WERI-Rb-1 (cell line): ENCODE data around the gene VPS11.

ENCODE experiments used
- DNase-seq: peaks from one replicate; pipeline ENCODE4 v3.0.0-alpha.2; 2020
- H3K27ac ChIP-seq: fragments of 250-450 bp; sonication (Bioruptor Pico); 2 replicates; pipeline ENCODE4 v1.5.1; 2020; ENCODE audit warnings: mild to moderate bottlenecking, moderate library complexity
- H3K27me3 ChIP-seq: fragments of 250-450 bp; sonication (Bioruptor Pico); 2 replicates; pipeline ENCODE4 v1.5.1; 2021; ENCODE audit warnings: mild to moderate bottlenecking, low read depth, moderate library complexity; ENCODE audit not compliant: insufficient read depth, severe bottlenecking
- H3K36me3 ChIP-seq: fragments of 250-450 bp; sonication (Bioruptor Pico); 2 replicates; pipeline ENCODE4 v1.5.1; 2020; ENCODE audit warnings: mild to moderate bottlenecking, moderate library complexity
- H3K4me3 ChIP-seq: 2 replicates; pipeline ENCODE4 v1.5.1; 2011; ENCODE audit warnings: low read depth, mild to moderate bottlenecking, control low read depth, low read length
- H3K9me3 ChIP-seq: fragments of 250-450 bp; sonication (Bioruptor Pico); 2 replicates; pipeline ENCODE4 v1.5.1; 2021; ENCODE audit warnings: mild to moderate bottlenecking, moderate library complexity; ENCODE audit not compliant: severe bottlenecking
- TF ChIP-seq, protein P1 (sequence below): IDR thresholded peaks from 2 replicates; pipeline ENCODE4 v1.5.1; 2011; ENCODE audit warnings: low read depth, mild to moderate bottlenecking, control low read depth, inconsistent platforms, low read length

VPS11 gene

DNA sequence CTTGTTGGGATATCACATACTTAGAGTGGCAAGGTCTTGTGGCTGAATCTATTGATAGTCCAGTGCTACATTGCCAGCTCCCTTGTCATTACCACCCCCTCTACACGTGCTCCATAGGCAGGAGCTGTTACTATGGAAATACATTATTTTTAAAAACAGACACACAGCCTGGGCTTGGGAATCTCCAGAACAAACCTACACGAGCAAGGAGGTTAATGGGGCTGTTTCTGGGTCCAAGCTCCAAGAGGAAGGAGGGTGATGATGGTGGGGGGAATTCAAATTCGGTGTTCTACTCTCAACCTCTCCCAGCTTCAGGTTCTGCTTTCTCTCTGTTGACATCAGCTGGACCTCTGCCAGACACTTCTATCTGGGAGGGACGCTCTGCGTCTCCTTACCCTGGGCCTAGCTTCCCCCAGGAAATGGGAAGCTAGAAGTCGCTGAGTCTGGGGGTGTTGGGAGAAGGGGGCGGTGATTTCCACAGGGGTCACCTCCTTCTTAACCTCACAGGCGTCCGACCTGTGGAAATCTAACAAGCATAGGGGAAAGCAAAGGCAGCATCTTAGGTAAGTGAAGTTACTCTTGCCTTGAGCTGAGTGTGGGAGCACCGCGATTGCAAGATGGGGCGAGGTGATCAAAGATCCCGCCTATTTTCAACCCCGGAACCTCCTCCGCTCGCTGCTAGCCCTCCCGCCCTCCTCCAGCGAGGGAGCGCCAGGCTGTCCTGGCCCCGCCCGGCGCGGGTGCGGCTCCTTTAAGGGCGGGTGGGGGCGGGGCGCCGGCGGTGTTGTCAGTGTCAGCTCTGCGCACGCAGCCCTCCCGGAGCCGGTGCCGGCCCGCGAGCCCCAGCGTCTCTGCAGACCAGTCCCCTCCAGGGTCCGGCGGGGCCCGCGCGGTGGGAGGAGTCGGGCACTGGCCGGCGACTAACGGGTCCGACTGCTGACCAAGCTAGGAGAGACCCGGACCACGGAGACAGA lies 39.2 kb downstream of the VPS11 start, which contains the start of gene C2CD2L:
Gene C2CD2L, plus strand, starts transcription at position 781 of the 974 bp plus-strand sequence. CDS start 398 bp downstream, outside the sequence.
- peak; percentile 90 for DNase-seq
- TF ChIP-seq, protein P1, sequence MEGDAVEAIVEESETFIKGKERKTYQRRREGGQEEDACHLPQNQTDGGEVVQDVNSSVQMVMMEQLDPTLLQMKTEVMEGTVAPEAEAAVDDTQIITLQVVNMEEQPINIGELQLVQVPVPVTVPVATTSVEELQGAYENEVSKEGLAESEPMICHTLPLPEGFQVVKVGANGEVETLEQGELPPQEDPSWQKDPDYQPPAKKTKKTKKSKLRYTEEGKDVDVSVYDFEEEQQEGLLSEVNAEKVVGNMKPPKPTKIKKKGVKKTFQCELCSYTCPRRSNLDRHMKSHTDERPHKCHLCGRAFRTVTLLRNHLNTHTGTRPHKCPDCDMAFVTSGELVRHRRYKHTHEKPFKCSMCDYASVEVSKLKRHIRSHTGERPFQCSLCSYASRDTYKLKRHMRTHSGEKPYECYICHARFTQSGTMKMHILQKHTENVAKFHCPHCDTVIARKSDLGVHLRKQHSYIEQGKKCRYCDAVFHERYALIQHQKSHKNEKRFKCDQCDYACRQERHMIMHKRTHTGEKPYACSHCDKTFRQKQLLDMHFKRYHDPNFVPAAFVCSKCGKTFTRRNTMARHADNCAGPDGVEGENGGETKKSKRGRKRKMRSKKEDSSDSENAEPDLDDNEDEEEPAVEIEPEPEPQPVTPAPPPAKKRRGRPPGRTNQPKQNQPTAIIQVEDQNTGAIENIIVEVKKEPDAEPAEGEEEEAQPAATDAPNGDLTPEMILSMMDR = no peak
- peak within 1 kb of the TSS; percentile 72 for H3K27ac ChIP-seq

DNA sequence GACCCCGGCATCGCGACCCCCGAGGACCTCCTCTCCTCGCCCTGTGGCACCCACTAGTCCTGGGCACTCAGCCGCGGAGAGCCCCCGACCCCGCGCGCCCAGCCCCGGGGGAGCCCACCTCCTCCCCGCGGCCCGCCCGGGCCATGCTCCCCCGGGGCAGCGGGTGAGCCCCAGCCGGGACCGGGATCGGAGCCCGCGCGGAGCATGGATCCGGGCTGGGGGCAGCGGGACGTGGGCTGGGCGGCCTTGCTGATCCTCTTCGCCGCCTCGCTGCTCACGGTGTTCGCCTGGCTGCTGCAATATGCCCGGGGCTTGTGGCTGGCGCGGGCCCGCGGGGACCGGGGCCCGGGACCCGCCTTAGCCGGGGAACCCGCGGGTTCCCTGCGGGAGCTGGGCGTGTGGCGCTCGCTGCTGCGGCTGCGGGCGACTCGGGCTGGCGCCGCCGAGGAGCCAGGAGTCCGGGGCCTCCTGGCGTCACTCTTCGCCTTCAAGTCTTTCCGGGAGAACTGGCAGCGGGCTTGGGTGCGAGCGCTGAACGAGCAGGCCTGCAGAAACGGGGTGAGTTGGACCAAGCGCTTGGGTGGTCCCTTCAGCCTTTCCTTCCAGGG lies 40.0 kb downstream of the VPS11 start:
- TF ChIP-seq, protein P1 = no peak
- Histone ChIP-seq H3K4me3 (peak overlapping the region; percentile 68), H3K27me3 (no peaks in the 10 kb centered on the region), H3K36me3 (peaks cover 13% of the 10 kb centered on the region), H3K9me3 (no peaks in the 10 kb centered on the region), H3K27ac (peak overlapping the region; percentile 50)
- DNase-seq = no peak

More for the DNA sequence above, 39.2 kb downstream of the VPS11 start, which contains the start of gene C2CD2L:
- peaks cover 13% of the 10 kb centered on the region for H3K36me3 ChIP-seq
- no peaks in the 10 kb centered on the region for H3K9me3 ChIP-seq
- H3K4me3 ChIP-seq = peak within 1 kb of the TSS; percentile 68
- H3K27me3 ChIP-seq = no peaks in the 10 kb centered on the region

DNA sequence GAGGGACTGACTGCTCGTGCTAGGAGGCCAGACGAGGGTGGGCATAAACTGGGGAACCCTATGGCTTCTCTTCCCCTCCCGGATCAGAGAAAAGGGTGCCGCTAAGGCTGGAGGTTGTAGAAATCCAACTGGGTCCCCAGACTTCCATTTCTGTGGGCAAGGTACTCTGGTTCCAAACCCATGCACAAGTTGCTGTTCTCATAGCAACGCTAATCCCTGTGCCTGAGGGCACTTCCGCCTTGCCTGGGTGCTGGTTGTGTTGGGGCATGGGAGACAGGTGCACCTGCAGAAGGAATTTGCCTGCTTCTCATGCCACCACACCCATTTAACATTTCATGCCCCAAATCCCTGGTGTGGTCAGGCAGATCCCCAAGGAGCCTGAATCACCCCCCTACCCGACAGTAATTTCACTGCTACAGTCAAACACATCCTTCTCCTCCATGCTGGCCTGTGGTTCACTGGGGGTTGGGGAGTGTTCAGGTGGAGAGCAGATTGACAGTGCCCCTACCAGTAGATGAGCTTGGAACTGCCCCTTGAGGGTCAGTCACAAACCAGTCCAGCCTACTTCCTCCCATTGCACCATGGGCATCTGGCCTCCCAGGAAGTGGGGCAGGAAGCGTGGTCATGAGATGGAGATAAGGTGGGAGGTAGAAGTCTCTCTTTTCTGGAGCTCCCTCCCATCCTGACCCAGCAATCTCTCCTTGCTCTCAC lies 40.7 kb downstream of the VPS11 start:
- no peak for DNase-seq
- TF ChIP-seq, protein P1 = no peak
- H3K27ac ChIP-seq = no peak overlapping the region; the same call in 1 of the 2 replicates
- peak overlapping the region; percentile 68 for H3K4me3 ChIP-seq
- no peaks in the 10 kb centered on the region for H3K9me3 ChIP-seq
- H3K27me3 ChIP-seq = no peaks in the 10 kb centered on the region
- H3K36me3 ChIP-seq = peaks cover 13% of the 10 kb centered on the region

DNA sequence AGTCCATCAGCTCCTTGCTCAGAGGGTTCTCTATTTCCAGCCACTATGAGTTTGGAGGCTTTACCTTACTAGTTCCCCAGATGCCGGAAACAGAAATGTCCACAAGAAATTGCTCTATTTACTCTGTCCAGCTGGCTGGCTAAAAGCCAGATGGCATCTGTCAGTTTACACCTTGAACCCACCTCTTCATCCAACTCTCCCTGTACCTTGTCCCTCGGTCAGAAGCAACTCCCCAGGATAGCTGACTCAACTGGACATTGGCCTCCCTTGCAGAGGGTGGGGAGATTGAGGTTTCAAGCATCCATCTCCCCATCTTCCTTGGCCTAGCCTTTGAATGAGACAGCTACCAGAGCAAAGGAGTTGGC lies 41.2 kb downstream of the VPS11 start:
- Histone ChIP-seq H3K27me3 (no peaks in the 10 kb centered on the region), H3K9me3 (no peaks in the 10 kb centered on the region), H3K27ac (no peak overlapping the region), H3K4me3 (no peak overlapping the region), H3K36me3 (peaks cover 13% of the 10 kb centered on the region)
- TF ChIP-seq, protein P1 = no peak
- no peak for DNase-seq

DNA sequence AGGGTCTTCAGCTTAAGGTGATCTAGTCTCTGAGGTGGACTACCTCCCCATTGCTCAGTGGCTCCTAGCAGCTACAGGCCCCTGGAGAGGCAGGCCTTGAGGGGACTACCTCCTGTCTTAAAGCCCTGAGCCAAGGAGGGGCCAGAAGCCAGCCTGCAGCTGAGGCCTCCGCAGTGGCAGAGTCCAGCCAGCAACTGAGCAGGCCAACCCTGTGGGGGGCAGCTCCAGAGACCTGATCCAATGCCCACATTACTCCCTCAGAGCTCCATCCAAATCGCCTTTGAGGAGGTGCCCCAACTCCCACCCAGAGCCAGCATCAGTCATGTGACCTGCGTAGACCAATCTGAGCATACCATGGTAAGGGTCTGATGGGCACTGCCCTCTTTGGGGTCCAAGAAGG lies 42.2 kb downstream of the VPS11 start:
- Histone ChIP-seq H3K27ac (no peak overlapping the region), H3K9me3 (no peaks in the 10 kb centered on the region), H3K27me3 (no peaks in the 10 kb centered on the region), H3K4me3 (no peak overlapping the region), H3K36me3 (peaks cover 18% of the 10 kb centered on the region)
- TF ChIP-seq, protein P1 = no peak
- no peak for DNase-seq
